Stimulated activated CD8-positive, alpha-beta memory T cell treated with anti-CD3 and anti-CD28 coated beads, Interleukin-2, amount 100 ng/mL, for 48 hours (primary cell): ENCODE data around the gene PLPPR1.
"Not testable (repeated sequence)": the region's sequence is repeated elsewhere in the genome, so short reads cannot be mapped to it uniquely, and the experiment has no call there.

Experiments
- DNase-seq, 2 donors: peaks; one replicate each; pipeline ENCODE4 v3.0.0-alpha.2; 2020; ENCODE audit warnings: low read depth in 2 of 2

PLPPR1 gene

GRCh38 chr9:101121836-101122399, 93.4 kb downstream of the PLPPR1 start:
- no peak for DNase-seq

GRCh38 chr9:101126556-101126955, 98.0 kb downstream of the PLPPR1 start:
- DNase-seq: no peak

- not testable (repeated sequence) for DNase-seq
Measured at GRCh38 chr9:101127369-101127768, 98.8 kb downstream of the PLPPR1 start.

GRCh38 chr9:101128623-101129022, 100.1 kb downstream of the PLPPR1 start:
- no peak for DNase-seq

GRCh38 chr9:101130054-101130453, 101.5 kb downstream of the PLPPR1 start:
- no peak for DNase-seq

GRCh38 chr9:101131326-101131725, 102.8 kb downstream of the PLPPR1 start:
- no peak for DNase-seq

GRCh38 chr9:101132801-101133200, 104.3 kb downstream of the PLPPR1 start:
- DNase-seq: no peak

- DNase-seq: no peak
Measured at GRCh38 chr9:101138509-101138908, 110.0 kb downstream of the PLPPR1 start.

GRCh38 chr9:101139082-101139481, 110.6 kb downstream of the PLPPR1 start:
- DNase-seq: no peak

GRCh38 chr9:101140764-101141163, 112.2 kb downstream of the PLPPR1 start:
- DNase-seq: no peak

GRCh38 chr9:101146508-101146907, 118.0 kb downstream of the PLPPR1 start:
- no peak for DNase-seq

- DNase-seq: no peak
Measured at GRCh38 chr9:101148344-101148743, 119.8 kb downstream of the PLPPR1 start.

GRCh38 chr9:101158361-101158760, 129.8 kb downstream of the PLPPR1 start:
- DNase-seq: no peak

GRCh38 chr9:101162231-101162630, 133.7 kb downstream of the PLPPR1 start:
- no peak for DNase-seq

- DNase-seq: no peak
Measured at GRCh38 chr9:101165131-101165530, 136.6 kb downstream of the PLPPR1 start.

GRCh38 chr9:101167490-101168134, 139.1 kb downstream of the PLPPR1 start:
- DNase-seq: no peak

- no peak for DNase-seq
Measured at GRCh38 chr9:101172616-101173015, 144.1 kb downstream of the PLPPR1 start.

- DNase-seq: no peak
Measured at GRCh38 chr9:101173907-101174306, 145.4 kb downstream of the PLPPR1 start.

GRCh38 chr9:101176384-101176783, 147.9 kb downstream of the PLPPR1 start:
- DNase-seq: no peak

- no peak for DNase-seq
Measured at GRCh38 chr9:101184813-101185278, 156.3 kb downstream of the PLPPR1 start.

- DNase-seq: no peak
Measured at GRCh38 chr9:101191723-101192122, 163.2 kb downstream of the PLPPR1 start.

GRCh38 chr9:101197026-101197425, 168.5 kb downstream of the PLPPR1 start:
- DNase-seq: no peak

- DNase-seq: no peak
Measured at GRCh38 chr9:101200852-101201251, 172.3 kb downstream of the PLPPR1 start.

GRCh38 chr9:101201630-101202029, 173.1 kb downstream of the PLPPR1 start:
- DNase-seq: no peak
